Measurements from ENCODE around the gene SLC28A3.

DNA sequence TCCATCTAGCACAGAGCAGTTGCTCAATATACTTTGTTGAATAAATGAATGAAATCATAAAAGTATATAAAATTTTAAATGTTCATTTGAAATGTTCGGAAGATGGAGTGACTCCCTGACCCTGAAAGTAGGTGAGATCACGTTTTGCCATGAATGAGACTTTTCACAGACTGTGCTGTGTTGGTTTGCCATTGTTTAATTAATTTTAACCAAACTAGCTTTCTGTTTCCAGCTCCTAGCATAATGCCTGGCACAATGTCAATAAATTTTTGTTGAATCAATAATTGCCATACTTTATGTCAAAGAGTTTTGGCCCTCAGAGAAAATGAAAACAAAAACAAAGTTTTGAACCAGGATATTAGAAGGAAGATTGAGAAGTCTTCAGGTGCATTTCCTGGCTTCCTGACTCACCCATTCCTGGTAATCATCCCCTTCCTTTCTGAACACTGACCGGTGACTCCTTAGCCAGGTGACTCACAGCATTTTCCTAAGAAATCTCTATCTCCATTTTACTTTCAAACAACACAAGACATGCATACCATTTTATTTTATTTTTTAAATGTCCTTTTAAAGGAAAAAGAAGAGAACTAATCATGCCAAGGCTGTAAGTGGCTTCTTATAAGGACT lies 15.1 kb downstream of the SLC28A3 start:
- TF ChIP-seq, protein P1, sequence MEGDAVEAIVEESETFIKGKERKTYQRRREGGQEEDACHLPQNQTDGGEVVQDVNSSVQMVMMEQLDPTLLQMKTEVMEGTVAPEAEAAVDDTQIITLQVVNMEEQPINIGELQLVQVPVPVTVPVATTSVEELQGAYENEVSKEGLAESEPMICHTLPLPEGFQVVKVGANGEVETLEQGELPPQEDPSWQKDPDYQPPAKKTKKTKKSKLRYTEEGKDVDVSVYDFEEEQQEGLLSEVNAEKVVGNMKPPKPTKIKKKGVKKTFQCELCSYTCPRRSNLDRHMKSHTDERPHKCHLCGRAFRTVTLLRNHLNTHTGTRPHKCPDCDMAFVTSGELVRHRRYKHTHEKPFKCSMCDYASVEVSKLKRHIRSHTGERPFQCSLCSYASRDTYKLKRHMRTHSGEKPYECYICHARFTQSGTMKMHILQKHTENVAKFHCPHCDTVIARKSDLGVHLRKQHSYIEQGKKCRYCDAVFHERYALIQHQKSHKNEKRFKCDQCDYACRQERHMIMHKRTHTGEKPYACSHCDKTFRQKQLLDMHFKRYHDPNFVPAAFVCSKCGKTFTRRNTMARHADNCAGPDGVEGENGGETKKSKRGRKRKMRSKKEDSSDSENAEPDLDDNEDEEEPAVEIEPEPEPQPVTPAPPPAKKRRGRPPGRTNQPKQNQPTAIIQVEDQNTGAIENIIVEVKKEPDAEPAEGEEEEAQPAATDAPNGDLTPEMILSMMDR (conservative IDR thresholded peaks at IDR 0.05; ENCODE audit: low read depth in 2 of 2) = no peak
- TF ChIP-seq POLR2AphosphoS5 (IDR thresholded peaks at IDR 0.05; ENCODE audit: low read depth) (no peak), EZH2phosphoT487 (IDR thresholded peaks at IDR 0.05; ENCODE audit: unreplicated experiment) (no peak), EZH2 (IDR thresholded peaks at IDR 0.05; ENCODE audit: low read depth, unreplicated experiment) (no peak)

All from GM23338 (cell line).